ENCODE measurements around the gene RALGAPA1.
A peak's percentile ranks its signal among the peaks of the same experiment; 100 is the strongest.
"Not testable (repeated sequence)": the region's sequence is repeated elsewhere in the genome, so short reads cannot be mapped to it uniquely, and the experiment has no call there.

The RALGAPA1 gene

GRCh38 chr14:35821564-35822411, 12.7 kb upstream of the RALGAPA1 start:
- no peak for DNase-seq

- no peak for DNase-seq
Observed at GRCh38 chr14:35819591-35820540, 10.8 kb upstream of the RALGAPA1 start.

DNA sequence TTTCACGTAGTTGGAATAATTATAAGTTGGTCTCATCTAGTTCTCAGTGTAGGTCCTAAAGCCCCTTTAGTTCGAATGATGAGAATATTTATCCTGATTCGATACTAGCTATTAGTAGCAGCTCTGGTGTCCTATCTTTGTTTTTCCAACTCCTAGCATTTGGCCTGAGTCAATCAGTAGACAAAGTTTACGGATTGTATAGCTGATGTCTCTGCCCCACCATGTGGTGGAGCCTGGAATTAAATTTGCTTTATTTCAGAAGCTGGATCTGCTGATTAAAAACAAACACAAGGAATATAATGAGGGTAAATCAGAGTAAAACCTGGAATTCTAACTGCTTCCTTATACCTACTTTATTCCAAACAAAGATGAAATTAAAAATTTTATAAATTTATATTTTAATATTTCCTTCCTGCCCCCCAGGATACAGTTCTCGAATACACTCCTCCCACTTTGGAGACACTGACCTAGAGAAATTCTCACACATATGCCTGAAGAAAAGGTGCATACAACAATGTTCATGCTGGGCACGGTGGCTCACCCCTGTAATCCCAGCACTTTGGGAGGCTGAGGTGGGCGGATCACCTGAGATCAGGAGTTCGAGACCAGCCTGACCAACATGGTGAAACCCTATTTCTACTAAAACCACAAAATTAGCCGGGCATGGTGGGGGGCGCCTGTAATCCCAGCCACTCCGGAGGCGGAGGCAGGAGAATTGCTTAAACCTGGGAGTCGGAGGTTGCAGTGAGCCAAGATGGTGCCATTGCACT, 9.4 kb upstream of the RALGAPA1 start:
- peak in 1 of 2 donors; percentile 10 for DNase-seq

DNA sequence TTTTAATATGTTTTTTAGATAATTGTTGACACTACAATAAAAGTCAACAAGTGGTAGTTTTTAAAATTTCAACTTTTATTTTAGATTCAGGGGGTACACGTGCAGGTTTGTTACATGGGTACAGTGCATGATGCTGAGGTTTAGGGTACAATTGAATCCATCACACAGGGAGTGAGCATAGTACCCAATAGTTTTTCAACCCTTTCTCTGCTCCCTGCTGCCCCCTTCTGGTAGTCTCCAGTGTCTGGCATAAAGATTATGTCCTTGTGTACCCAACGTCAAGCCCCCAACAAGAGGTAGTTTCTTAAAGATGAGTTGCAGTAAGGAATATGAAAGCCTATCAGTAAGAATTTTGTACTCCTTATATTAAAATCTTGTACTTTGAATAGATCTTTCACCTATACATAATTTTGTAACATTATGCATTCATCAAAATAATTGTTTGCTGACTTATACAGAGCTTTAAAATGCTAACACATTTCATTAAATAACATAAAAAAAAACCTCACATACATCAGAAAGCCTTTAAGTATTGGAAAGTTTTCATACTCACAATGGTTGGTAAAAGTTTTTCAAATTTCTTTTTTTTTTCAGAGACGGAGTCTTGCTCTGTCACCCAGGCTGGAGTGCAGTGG, 5.4 kb upstream of the RALGAPA1 start:
- peak; percentile 84 to 89 for DNase-seq

DNA sequence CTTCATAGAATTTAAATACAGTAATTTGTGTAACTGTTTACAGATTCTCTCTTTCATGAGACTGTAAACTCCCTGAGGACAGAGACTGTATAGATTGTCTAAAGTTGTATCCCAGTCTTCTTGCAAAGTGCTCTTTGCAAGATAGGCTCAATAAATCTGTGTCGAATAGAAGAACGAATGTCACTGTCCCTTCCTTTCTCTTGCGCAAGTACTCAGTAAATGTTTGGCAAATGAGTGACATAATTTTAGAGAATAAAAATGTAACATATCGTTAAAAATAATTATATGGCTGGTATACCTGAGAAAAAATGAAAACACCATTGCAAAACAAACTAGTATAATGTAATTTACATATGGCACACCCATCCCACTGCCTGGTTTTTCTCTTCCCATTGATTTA, 1.9 kb upstream of the RALGAPA1 start:
- no peak for DNase-seq

GRCh38 chr14:35809597-35809996, 502 bp upstream of the RALGAPA1 start:
- no peak for DNase-seq

DNA sequence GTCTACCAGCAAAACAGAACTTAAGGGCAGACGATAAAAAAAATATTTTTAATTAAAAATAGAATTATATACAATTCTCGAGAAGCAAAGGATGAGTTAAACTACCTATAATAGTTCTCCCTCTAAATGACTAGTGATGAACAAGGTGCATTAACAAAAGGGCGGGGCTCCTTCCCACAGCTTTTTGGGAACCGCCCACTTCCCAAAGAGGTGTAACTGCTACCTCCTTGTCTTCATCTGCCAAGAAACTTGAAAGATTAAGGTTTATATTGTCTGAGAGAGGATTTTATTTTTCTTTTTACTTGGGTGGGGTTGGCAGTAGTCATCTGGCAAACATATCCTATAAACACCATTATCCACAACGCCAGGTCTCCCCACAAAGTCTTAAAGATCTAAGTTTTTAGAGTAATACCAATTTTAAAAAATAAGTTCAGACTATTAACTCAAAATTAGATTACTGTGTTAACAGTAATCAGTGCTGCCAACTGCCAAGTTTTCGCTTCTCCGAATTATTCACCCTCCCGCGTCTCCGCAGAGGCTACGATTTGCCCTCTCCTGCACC, 938 bp downstream of the RALGAPA1 start:
- peak; percentile 36 to 46 for DNase-seq

GRCh38 chr14:35807131-35807961, 1.7 kb downstream of the RALGAPA1 start:
- no peak for DNase-seq

DNA sequence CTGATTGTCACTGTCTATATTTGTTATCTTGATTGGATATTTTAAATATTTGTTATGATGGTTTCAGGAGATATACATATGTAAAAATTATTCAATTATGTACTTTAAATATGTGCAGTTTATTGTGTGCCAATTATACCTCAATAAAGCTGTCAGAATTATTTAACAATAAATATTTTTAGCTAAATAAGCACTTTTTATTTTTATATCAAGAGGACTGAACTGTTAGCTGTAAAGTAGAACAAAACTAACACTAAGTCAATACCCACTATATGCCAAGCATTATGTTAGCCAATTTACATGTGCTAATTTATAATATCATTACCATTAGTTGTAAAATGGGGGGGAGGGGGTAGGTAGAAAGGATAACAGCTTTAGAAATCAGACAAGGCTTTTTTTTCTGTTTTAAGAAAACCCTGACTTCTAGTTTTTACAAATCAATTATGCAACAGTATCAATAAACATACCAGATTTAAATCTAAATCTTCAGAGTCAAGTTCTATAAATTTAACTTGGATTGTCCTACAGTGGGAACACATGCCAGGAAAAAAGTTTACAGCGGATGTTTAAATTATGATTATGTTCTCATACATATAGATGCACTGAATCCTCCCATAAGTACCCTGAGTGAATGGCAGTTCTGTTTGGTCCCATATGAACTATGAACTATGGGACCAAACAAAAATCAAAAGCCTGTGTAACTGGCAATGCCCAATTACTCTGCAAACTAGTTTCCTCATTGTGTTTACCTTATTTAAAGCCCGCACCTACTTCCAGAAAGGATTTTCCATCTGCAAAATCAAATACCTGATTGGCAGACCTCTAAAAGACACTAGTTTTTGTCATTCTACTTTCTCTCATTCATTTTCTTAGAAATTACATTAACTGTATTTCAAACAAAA, 2.8 kb downstream of the RALGAPA1 start:
- no peak for DNase-seq

DNA sequence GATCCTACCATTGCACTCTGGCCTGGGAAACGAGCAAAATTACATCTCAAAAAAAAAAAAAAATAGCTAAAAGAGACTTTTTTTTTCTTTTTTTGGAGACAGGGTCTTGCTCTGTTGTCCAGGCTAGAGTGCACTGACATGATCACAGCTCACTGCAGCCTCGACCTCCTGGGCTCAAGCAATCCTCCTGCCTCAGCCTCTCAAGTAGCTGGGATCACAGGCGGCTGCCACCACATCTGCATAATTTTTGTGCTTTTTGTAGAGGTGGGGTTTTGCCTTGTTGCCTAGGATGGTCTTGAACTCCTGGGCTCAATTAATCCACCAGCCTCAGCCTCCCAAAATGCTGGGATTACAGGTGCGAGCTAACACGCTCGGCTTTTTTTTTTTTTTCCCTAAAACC, 11.3 kb downstream of the RALGAPA1 start:
- DNase-seq = no peak

- no peak for DNase-seq
Observed at GRCh38 chr14:35789651-35790050, 19.4 kb downstream of the RALGAPA1 start.

DNA sequence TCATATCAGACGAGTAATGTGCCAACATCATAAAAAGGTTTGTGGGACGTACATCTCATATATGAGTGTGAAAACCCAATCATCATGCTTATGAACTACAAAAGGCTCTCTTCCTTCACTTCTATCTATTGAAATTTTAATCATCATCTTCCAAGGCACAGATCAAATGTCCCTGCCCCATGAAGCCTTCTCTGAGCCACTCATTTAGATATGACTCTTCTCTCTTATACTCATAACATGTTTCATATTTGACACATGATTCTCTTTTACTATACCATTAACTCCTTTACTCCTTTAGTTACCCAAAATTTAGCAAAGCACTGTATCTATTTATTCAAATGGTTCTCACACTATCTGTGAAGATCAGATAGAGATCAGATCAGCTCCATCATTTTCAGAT, 22.2 kb downstream of the RALGAPA1 start:
- DNase-seq = no peak

DNA sequence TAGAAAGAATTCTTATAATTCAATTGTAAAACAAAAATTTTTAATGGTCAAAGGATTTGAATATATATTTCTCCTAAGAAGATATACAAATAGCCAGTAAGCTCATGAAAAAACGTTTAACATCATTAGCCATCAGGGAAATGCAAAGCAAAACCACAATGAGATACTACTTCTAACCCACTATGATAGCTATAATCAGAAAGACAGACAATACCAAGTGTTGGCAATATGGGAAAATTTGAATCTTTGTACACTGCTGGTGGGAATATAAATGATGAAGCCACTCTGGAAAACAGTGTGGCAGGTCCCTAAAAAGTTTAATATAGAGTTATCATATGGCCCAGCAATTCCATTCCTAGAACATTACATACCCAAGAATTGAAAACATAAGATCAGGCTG, 25.4 kb downstream of the RALGAPA1 start:
- no peak for DNase-seq

- DNase-seq = no peak
Observed at GRCh38 chr14:35779368-35779767, 29.7 kb downstream of the RALGAPA1 start.

DNA sequence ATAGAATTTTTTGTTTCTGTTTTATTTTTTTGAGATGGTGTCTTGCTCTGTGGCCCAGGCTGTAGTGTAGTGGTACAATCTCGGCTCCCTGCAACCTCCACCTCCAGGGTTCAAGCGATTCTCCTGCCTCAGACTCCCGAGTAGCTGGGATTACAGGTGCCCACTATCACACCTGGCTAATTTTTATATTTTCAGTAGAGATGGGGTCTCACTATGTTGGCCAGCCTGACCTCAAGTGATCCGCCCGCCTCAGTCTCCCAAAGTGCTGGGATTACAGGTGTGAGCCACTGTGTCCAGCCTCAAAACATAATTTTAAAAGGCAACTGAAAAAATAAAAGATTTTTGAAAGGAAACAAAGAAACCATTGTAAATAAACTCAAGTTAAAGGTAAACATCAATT, 31.5 kb downstream of the RALGAPA1 start:
- not testable (repeated sequence) for DNase-seq

- no peak for DNase-seq
Observed at GRCh38 chr14:35776823-35777222, 32.3 kb downstream of the RALGAPA1 start.

DNA sequence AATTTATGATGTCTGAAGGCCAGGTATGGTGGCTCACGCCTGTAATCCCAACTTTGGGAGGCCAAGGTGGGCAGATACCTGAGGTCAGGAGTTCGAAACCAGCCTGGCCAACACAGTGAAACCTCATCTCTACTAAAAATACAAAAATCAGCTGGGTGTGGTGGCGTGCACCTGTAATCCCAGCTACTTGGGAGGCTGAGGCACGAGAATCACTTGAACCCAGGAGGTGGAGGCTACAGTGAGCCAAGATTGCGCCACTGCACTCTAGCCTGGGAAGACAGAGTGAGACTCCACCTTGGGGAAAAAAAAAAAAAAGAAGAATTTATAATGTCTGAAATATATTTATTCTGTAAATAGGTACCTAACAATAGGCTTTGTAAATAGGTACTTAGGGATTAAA, 33.0 kb downstream of the RALGAPA1 start:
- DNase-seq = not testable (repeated sequence)

DNA sequence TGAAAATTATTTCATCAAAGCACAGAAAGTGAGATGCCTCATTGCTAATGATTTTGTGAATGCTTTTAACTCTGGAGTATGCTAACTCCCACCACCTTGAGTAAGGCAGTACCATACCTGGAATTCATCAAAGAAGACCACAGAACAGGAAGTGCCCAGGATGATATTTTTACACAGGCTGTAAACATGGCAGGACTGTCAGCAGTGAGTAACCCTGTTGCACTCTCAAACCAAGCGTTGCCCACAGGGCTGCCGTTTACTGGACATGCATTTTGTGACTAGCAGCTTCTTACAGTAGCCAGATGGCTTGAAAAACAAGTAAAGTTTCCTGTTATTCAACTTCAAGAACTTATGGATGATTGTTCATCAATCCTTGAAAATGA, 42.4 kb downstream of the RALGAPA1 start:
- DNase-seq = no peak

GRCh38 chr14:35766036-35766699, 42.9 kb downstream of the RALGAPA1 start:
- DNase-seq = no peak

DNA sequence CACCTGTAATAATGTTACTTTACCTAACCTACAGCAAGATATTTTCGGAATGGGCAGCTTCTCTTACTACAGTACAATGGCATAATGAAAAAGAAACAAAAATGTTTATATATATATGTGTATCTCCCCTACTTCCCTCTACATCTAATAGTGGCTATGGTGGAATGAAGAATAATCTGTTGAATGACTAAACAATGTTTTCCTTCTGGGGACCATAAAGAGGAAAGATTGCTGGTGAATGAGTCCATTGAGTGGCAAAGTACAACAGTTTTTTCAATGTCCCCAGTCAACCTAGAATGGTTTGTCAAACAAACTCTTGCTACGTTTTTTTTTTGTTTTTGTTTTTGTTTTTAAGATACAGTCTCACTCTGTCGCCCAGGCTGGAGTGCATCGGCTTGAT, 47.2 kb downstream of the RALGAPA1 start:
- DNase-seq = no peak

Measured in stimulated activated CD4-positive, alpha-beta T cell treated with anti-CD3 and anti-CD28 coated beads, Interleukin-2, amount 100 ng/mL, for 24 hours (primary cell).